Measurements from ENCODE around the gene GFY. TPM values are rescaled to one million over a fixed set of nuclear protein-coding genes. Genes with fewer than 3 reads are reported as not detected.

Gene GFY
- total RNA-seq, 4 donors from 2014 or later, result not detected

- 98% methylated on average over 37 of the region's 37 CpGs; no CpG with 5 or more reads in 1 of the 2 donors for WGBS, 2 donors (ENCODE audit: low coverage in 1 of 2)
- Histone ChIP-seq H3K36me3 (peaks cover 0 to 14% (median 2%) of the 10 kb centered on the region in 4 donors), H3K9me3 (no peaks in the 10 kb centered on the region), H3K4me1 (peaks cover 0 to 15% (median 2%) of the 10 kb centered on the region in 4 donors), H3K27ac (no peak overlapping the region), H3K27me3 (no peaks in the 10 kb centered on the region), H3K4me3 (no peak overlapping the region)
- intact Hi-C loops (cut with DNase I; ENCODE audit: low total_unique reads) (no loop called here), in situ Hi-C loops (cut with MboI; ENCODE audit: low pct_ligation_motif_present in 1 of 4, low pct_unique_long_range_greater_than_20kb in 1 of 4, low sequenced_read_pairs in 3 of 4) (no loop called here)
- TF ChIP-seq POLR2AphosphoS5 (IDR thresholded peaks at IDR 0.05), result no peak
- TF ChIP-seq, protein P1, sequence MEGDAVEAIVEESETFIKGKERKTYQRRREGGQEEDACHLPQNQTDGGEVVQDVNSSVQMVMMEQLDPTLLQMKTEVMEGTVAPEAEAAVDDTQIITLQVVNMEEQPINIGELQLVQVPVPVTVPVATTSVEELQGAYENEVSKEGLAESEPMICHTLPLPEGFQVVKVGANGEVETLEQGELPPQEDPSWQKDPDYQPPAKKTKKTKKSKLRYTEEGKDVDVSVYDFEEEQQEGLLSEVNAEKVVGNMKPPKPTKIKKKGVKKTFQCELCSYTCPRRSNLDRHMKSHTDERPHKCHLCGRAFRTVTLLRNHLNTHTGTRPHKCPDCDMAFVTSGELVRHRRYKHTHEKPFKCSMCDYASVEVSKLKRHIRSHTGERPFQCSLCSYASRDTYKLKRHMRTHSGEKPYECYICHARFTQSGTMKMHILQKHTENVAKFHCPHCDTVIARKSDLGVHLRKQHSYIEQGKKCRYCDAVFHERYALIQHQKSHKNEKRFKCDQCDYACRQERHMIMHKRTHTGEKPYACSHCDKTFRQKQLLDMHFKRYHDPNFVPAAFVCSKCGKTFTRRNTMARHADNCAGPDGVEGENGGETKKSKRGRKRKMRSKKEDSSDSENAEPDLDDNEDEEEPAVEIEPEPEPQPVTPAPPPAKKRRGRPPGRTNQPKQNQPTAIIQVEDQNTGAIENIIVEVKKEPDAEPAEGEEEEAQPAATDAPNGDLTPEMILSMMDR (IDR thresholded peaks at IDR 0.05), result no peak
- no peak for TF ChIP-seq POLR2A (IDR thresholded peaks at IDR 0.05)
- TF ChIP-seq EP300 (IDR thresholded peaks at IDR 0.05; ENCODE audit: low read depth), result no peak
- no peak for DNase-seq
Measured at GRCh38 chr19:49461656-49462055, 36.5 kb downstream of the GFY start.

GRCh38 chr19:49462492-49462891 lies 37.3 kb downstream of the GFY start:
- TF ChIP-seq POLR2AphosphoS5 (IDR thresholded peaks at IDR 0.05) (no peak), EP300 (IDR thresholded peaks at IDR 0.05; ENCODE audit: low read depth) (no peak), POLR2A (IDR thresholded peaks at IDR 0.05) (no peak)
- TF ChIP-seq, protein P1 (IDR thresholded peaks at IDR 0.05), result no peak
- 89% methylated on average over 12 of the region's 12 CpGs; no CpG with 5 or more reads in 1 of the 2 donors for WGBS, 2 donors (ENCODE audit: low coverage in 1 of 2)
- in situ Hi-C loops (cut with MboI; ENCODE audit: low pct_ligation_motif_present in 1 of 4, low pct_unique_long_range_greater_than_20kb in 1 of 4, low sequenced_read_pairs in 3 of 4) (no loop called here), intact Hi-C loops (cut with DNase I; ENCODE audit: low total_unique reads) (no loop called here)
- H3K4me3 ChIP-seq, result no peak overlapping the region
- no peak overlapping the region for H3K27ac ChIP-seq
- peaks cover 0 to 9% (median 2%) of the 10 kb centered on the region in 4 donors for H3K4me1 ChIP-seq
- DNase-seq, result no peak
- H3K36me3 ChIP-seq, result peaks cover 0 to 14% (median 2%) of the 10 kb centered on the region in 4 donors
- H3K27me3 ChIP-seq, result no peaks in the 10 kb centered on the region
- H3K9me3 ChIP-seq, result no peaks in the 10 kb centered on the region

DNA sequence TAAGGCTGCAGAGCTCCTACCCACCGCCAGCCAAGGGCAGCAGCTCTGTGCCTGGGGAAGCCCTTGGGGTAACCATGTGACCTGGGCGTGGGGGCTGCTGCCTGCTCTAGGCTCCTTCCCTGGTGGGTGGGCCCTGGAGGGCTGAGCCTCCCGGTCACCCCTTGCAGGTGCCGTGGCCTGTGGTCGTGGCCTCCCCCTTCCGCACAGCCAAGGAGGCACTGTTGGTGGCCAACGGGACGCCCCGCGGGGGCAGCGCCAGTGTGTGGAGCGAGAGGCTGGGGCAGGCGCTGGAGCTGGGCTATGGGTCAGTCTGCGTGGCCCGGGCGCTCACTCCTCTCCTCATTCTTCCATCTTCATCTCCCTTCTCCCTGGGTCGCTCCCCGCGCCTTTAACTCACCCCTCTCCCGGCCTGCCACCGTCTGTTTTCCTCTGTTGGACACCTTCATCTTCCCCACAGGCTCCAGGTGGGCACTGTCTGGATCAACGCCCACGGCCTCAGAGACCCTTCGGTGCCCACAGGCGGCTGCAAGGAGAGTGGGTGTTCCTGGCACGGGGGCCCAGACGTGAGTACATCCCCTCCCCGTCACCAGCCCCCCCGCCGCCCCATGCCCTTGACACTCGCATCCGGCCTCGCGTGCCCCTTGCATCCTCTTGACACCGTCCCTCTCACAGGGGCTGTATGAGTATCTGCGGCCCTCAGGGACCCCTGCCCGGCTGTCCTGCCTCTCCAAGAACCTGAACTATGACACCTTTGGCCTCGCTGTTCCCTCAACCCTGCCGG lies 39.0 kb downstream of the GFY start:
- no peaks in the 10 kb centered on the region for H3K27me3 ChIP-seq
- H3K36me3 ChIP-seq, result peaks cover 0 to 14% (median 2%) of the 10 kb centered on the region in 4 donors
- TF ChIP-seq EP300 (IDR thresholded peaks at IDR 0.05; ENCODE audit: low read depth), result no peak
- WGBS, 2 donors (ENCODE audit: low coverage in 1 of 2), result 92% methylated on average over 38 of the region's 39 CpGs; no CpG with 5 or more reads in 1 of the 2 donors
- intact Hi-C loops (cut with DNase I; ENCODE audit: low total_unique reads) (no loop called here), in situ Hi-C loops (cut with MboI; ENCODE audit: low pct_ligation_motif_present in 1 of 4, low pct_unique_long_range_greater_than_20kb in 1 of 4, low sequenced_read_pairs in 3 of 4) (no loop called here)
- no peak overlapping the region for H3K4me3 ChIP-seq
- H3K27ac ChIP-seq, result no peak overlapping the region
- DNase-seq, result no peak
- peaks cover 0 to 10% (median 6%) of the 10 kb centered on the region in 4 donors for H3K4me1 ChIP-seq
- no peaks in the 10 kb centered on the region for H3K9me3 ChIP-seq

GRCh38 chr19:49465371-49465770 lies 40.2 kb downstream of the GFY start:
- in situ Hi-C loops (cut with MboI; ENCODE audit: low pct_ligation_motif_present in 1 of 4, low pct_unique_long_range_greater_than_20kb in 1 of 4, low sequenced_read_pairs in 3 of 4), result no loop called here
- Histone ChIP-seq H3K36me3 (peaks cover 0 to 14% (median under 1%) of the 10 kb centered on the region in 4 donors), H3K4me3 (no peak overlapping the region), H3K27me3 (no peaks in the 10 kb centered on the region), H3K9me3 (no peaks in the 10 kb centered on the region), H3K27ac (no peak overlapping the region), H3K4me1 (peaks cover 3 to 21% (median 6%) of the 10 kb centered on the region in 4 donors)
- DNase-seq, result no peak
- TF ChIP-seq POLR2AphosphoS5 (IDR thresholded peaks at IDR 0.05), result no peak
- no peak for TF ChIP-seq POLR2A (IDR thresholded peaks at IDR 0.05)
- WGBS, 2 donors (ENCODE audit: low coverage in 1 of 2), result 100% methylated on average over 3 of the region's 3 CpGs; no CpG with 5 or more reads in 1 of the 2 donors
- intact Hi-C loops (cut with DNase I; ENCODE audit: low total_unique reads), result no loop called here

DNA sequence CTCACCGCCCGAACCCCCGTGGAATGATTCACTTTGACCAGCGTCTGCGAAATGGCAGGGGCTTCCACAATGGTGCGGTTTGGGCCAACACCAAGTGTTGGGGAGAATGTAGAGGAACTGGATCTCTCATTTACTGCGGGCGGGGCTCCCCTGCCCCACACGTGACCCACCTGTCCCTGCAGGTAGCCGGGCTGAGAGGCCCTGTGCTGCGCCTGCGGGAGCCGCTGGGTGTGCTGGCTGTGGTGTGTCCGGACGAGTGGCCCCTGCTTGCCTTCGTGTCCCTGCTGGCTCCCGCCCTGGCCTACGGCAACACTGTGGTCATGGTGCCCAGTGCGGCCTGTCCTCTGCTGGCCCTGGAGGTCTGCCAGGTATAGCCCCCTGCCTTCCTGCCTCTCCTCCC lies 43.0 kb downstream of the GFY start:
- intact Hi-C loops (cut with DNase I; ENCODE audit: low total_unique reads), result no loop called here
- in situ Hi-C loops (cut with MboI; ENCODE audit: low pct_ligation_motif_present in 1 of 4, low pct_unique_long_range_greater_than_20kb in 1 of 4, low sequenced_read_pairs in 3 of 4), result no loop called here
- Histone ChIP-seq H3K4me3 (no peak overlapping the region), H3K4me1 (peaks cover 3 to 25% (median 6%) of the 10 kb centered on the region in 4 donors), H3K9me3 (no peaks in the 10 kb centered on the region), H3K27ac (peak overlapping the region; percentile 32 to 66 (median 57)), H3K36me3 (peaks cover 0 to 14% (median 0%) of the 10 kb centered on the region in 4 donors), H3K27me3 (no peaks in the 10 kb centered on the region)
- DNase-seq, result no peak
- WGBS, 2 donors (ENCODE audit: low coverage in 1 of 2), result 85% methylated on average over 19 of the region's 19 CpGs; no CpG with 5 or more reads in 1 of the 2 donors
- no peak for TF ChIP-seq EP300 (IDR thresholded peaks at IDR 0.05; ENCODE audit: low read depth)
- TF ChIP-seq, protein P1 (IDR thresholded peaks at IDR 0.05), result no peak
- no peak for TF ChIP-seq POLR2A (IDR thresholded peaks at IDR 0.05)
- TF ChIP-seq POLR2AphosphoS5 (IDR thresholded peaks at IDR 0.05), result no peak
